HL-60 (cell line): Measurements from ENCODE around the gene UBASH3A.

Experiments used
- DNase-seq, 2 experiments: peaks; one replicate each; pipeline ENCODE4 v3.0.0-alpha.2; 2010 to 2020; ENCODE audit warnings: low read depth in 1 of 2, low spot score in 1 of 2
- H3K27ac ChIP-seq: fragments of 250-450 bp; sonication (Bioruptor Pico); replicated peaks from 2 replicates; pipeline ENCODE4 v1.5.1; 2020; ENCODE audit warnings: mild to moderate bottlenecking, moderate library complexity
- H3K27me3 ChIP-seq: fragments of 250-450 bp; sonication (Bioruptor Pico); 2 replicates; pipeline ENCODE4 v1.5.1; 2021; ENCODE audit warnings: mild to moderate bottlenecking, moderate library complexity; ENCODE audit not compliant: insufficient read depth, poor library complexity, severe bottlenecking
- H3K4me3 ChIP-seq: replicated peaks from 2 replicates; pipeline ENCODE4 v1.5.1; 2011; ENCODE audit warnings: mild to moderate bottlenecking, control low read depth, low read length; ENCODE audit not compliant: insufficient read depth
- CTCF ChIP-seq: IDR thresholded peaks from one replicate; pipeline ENCODE4 v1.5.1; 2011; ENCODE audit warnings: low read length, control low read depth, inconsistent platforms; ENCODE audit not compliant: insufficient read depth
- GABPA ChIP-seq: IDR thresholded peaks from 2 replicates; pipeline ENCODE4 v1.6.1; 2012; ENCODE audit warnings: low read depth
- POLR2AphosphoS5 ChIP-seq: IDR thresholded peaks from 2 replicates; pipeline ENCODE4 v1.6.1; 2012; ENCODE audit warnings: low read depth
- REST ChIP-seq: IDR thresholded peaks from 2 replicates; pipeline ENCODE4 v1.6.1; 2012; ENCODE audit warnings: low read depth; ENCODE audit not compliant: insufficient replicate concordance
- SPI1 ChIP-seq: IDR thresholded peaks from 2 replicates; pipeline ENCODE4 v1.6.1; 2012; ENCODE audit warnings: low read depth, mild to moderate bottlenecking, borderline replicate concordance

The UBASH3A gene

GRCh38 chr21:42361286-42361685, 42.4 kb upstream of the UBASH3A start:
- no peak for DNase-seq
- no peak overlapping the region for H3K27ac ChIP-seq
- peaks cover 3% of the 10 kb centered on the region for H3K27me3 ChIP-seq
- no peak overlapping the region for H3K4me3 ChIP-seq
- TF ChIP-seq REST (no peak), CTCF (no peak), GABPA (no peak), SPI1 (no peak), POLR2AphosphoS5 (no peak)

GRCh38 chr21:42362198-42362597, 41.5 kb upstream of the UBASH3A start:
- Histone ChIP-seq H3K4me3 (no peak overlapping the region), H3K27ac (no peak overlapping the region), H3K27me3 (peaks cover 3% of the 10 kb centered on the region)
- DNase-seq: no peak
- TF ChIP-seq SPI1 (no peak), REST (no peak), POLR2AphosphoS5 (no peak), CTCF (no peak), GABPA (no peak)

- H3K4me3 ChIP-seq: no peak overlapping the region
- TF ChIP-seq GABPA (no peak), REST (no peak), POLR2AphosphoS5 (no peak), CTCF (no peak), SPI1 (no peak)
- DNase-seq: no peak
- no peak overlapping the region for H3K27ac ChIP-seq
- peaks cover 3% of the 10 kb centered on the region for H3K27me3 ChIP-seq
Measured at GRCh38 chr21:42362700-42363099, 41.0 kb upstream of the UBASH3A start.
